HG03565 (cell line): ENCODE measurements around the gene TIE1.

Experiments
- ATAC-seq: cut with Tn5 transposase; IDR thresholded peaks from one replicate; pipeline ENCODE4 v1.9.1; 2021; ENCODE audit warnings: mild to moderate bottlenecking, moderate library complexity; ENCODE audit not compliant: unreplicated experiment

The TIE1 gene

GRCh38 chr1:43334453-43335205, 33.8 kb downstream of the TIE1 start:
- ATAC-seq, result no peak

GRCh38 chr1:43337588-43337987, 36.8 kb downstream of the TIE1 start, which contains the start of gene MPL:
Gene MPL (plus strand): TSS chr1:43337818. CDS start chr1:43337849, 31 bp downstream.
- ATAC-seq, result no peak

- ATAC-seq, result no peak
Measured at GRCh38 chr1:43338001-43338400, 37.2 kb downstream of the TIE1 start.

GRCh38 chr1:43339584-43340232, 38.9 kb downstream of the TIE1 start:
- ATAC-seq, result no peak

GRCh38 chr1:43340559-43340958, 39.8 kb downstream of the TIE1 start:
- no peak for ATAC-seq

GRCh38 chr1:43344267-43344850, 43.6 kb downstream of the TIE1 start:
- no peak for ATAC-seq

GRCh38 chr1:43345120-43345519, 44.3 kb downstream of the TIE1 start:
- no peak for ATAC-seq

GRCh38 chr1:43346636-43347035, 45.9 kb downstream of the TIE1 start:
- ATAC-seq, result no peak

GRCh38 chr1:43348343-43348808, 47.6 kb downstream of the TIE1 start:
- ATAC-seq, result no peak

- no peak for ATAC-seq
Measured at GRCh38 chr1:43348809-43349593, 48.2 kb downstream of the TIE1 start.

GRCh38 chr1:43349594-43350306, 49.0 kb downstream of the TIE1 start:
- ATAC-seq, result no peak

GRCh38 chr1:43350976-43351375, 50.2 kb downstream of the TIE1 start:
- ATAC-seq, result no peak

- no peak for ATAC-seq
Measured at GRCh38 chr1:43351421-43352350, 50.9 kb downstream of the TIE1 start.

GRCh38 chr1:43352351-43352705, 51.5 kb downstream of the TIE1 start:
- ATAC-seq, result no peak

- no peak for ATAC-seq
Measured at GRCh38 chr1:43352881-43353280, 52.1 kb downstream of the TIE1 start.

- no peak for ATAC-seq
Measured at GRCh38 chr1:43354471-43354870, 53.7 kb downstream of the TIE1 start.

- ATAC-seq, result no peak
Measured at GRCh38 chr1:43354936-43355335, 54.2 kb downstream of the TIE1 start.

GRCh38 chr1:43357251-43357650, 56.5 kb downstream of the TIE1 start:
- no peak for ATAC-seq

GRCh38 chr1:43358121-43358745, 57.5 kb downstream of the TIE1 start:
- no peak for ATAC-seq
